ENCODE results near the gene CABP4.

CABP4 gene

DNA sequence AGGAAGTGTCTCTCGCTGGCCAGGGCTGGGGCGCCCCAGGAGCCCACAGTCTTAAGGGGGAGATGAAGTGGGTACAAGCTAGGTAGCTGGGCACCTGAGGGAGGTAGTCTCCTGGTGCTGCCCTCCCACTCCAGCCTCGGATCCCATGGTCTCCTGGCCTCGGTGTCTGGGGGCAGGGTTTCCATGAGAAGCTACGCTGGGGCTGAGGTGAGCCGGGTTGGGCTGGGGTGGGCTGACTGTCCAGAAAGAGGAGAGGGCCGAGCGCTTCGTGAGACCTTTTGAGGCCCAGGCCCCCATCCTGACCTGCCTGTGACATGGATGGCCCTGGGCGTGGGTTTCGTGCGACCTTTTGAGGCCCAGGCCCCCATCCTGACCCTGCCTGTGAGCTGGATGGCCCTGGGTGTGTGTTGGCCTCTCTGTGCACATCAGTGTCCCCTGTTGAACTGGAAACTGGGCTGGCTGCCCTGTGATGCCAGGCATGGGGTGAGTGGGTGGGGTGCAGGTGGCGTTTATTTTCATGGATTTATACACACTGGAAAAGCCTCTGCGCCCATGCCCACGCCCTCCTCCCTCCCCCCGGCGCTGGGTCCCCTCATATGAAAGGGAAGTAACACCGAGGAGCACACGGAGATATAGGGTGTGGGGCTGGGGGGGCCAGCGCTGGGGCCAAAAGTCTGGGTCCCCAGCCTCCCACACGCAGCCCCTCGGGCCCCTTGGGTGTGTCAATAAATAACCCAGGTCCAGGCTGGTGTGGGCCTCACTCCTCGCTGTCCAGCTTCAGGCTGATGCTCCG is 36.3 kb downstream of the CABP4 start:
- no peak for DNase-seq
- in situ Hi-C loops (cut with MboI; ENCODE audit: low pct_unique_long_range_greater_than_20kb, low sequenced_read_pairs): no loop called here

- in situ Hi-C loops (cut with MboI; ENCODE audit: low pct_unique_long_range_greater_than_20kb, low sequenced_read_pairs): no loop called here
- DNase-seq: no peak
Observed at GRCh38 chr11:67492069-67492727, 37.0 kb downstream of the CABP4 start.

DNA sequence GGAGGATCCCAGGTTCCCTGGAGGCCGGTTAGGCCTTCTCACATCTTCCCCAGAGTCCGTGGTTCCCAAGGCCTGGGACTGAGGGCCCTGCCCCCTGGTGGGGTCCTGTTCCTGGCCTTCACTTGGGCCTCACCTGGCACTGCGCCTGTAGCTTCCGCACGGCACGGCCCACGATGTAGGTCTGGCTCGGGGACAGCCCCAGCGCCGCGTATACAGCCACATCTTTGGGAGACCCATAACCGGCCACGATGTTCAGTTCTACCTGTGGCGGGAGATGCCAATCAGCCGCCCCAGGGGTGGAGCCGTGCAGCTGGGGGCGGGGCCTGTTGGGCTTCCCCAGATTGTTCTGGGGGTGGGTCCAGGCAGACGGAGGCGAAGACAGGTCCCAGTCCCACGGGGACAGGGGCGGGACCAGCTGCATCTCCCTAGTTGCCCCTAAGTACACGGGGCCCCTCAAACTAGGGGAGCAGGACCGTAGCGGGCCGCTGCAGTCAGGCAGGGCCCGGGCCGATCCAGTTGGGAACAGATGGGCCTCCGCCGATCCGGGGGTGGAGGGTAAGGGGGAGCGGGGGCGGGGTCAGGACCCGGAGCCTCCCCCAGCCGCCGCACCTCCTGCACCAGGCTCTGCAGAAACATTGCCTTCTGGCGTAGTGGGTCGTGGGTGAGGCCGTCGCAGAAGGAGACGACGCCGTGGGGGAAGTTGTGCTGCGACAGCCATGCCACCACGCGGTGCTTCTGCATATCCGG is 37.8 kb downstream of the CABP4 start:
- DNase-seq: no peak
- in situ Hi-C loops (cut with MboI; ENCODE audit: low pct_unique_long_range_greater_than_20kb, low sequenced_read_pairs): no loop called here

- no peak for DNase-seq
- in situ Hi-C loops (cut with MboI; ENCODE audit: low pct_unique_long_range_greater_than_20kb, low sequenced_read_pairs): no loop called here
Observed at GRCh38 chr11:67493548-67494370, 38.6 kb downstream of the CABP4 start.

GRCh38 chr11:67494371-67495233 is 39.4 kb downstream of the CABP4 start:
- no peak for DNase-seq
- in situ Hi-C loops (cut with MboI; ENCODE audit: low pct_unique_long_range_greater_than_20kb, low sequenced_read_pairs): no loop called here

GRCh38 chr11:67495234-67496005 is 40.3 kb downstream of the CABP4 start:
- DNase-seq: no peak
- in situ Hi-C loops (cut with MboI; ENCODE audit: low pct_unique_long_range_greater_than_20kb, low sequenced_read_pairs): no loop called here

DNA sequence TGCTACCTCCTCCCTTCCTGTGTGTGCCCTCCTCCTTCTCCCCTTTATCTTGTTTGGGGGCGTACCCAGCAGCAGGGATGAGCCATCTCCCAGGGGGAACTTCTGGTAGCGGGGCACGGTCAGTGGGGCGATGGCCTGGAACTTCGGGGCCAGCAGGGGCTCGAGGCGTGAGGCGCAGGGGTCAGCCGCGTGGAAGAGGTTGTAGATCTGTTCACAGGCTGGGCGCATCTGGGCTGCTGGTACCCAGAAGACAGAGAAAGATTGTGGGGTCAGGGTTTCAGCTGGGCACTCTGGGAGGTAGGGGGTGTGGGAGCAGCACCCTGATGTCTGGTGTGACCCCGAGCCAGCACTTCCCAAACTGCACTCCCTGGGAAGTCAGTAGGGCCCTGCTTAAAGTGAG is 41.0 kb downstream of the CABP4 start:
- DNase-seq: no peak
- in situ Hi-C loops (cut with MboI; ENCODE audit: low pct_unique_long_range_greater_than_20kb, low sequenced_read_pairs): no loop called here

DNA sequence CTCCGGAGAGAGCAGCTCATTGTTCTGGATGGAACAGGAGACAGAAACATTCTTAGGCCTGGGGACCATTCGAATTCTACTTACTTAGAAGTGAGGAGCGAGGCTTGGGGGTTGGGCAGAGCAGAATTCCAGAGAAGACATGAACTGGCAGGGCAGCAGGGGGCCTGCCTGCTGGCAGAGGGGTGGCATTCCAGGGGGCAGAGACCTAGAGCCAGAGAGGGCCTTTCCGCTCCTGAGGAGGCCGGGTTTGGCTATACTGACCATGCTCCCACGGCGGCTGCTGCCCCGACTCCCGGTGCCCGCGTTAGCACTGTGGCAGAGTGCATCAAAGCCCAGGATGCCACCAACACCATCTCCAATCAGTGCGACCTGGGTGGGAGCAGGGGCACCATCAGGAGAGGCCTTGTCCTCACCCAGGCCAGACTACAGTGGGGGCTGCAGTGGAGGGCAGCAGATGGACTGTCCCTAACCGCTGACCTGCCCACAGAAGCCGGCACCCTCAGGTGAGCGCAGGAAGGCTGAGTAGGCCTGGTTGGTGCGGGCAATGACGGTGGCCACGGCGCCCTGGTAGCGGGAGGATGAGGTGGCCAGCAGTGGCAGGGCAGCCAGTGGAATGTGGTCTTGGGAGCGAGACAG is 42.6 kb downstream of the CABP4 start:
- in situ Hi-C loops (cut with MboI; ENCODE audit: low pct_unique_long_range_greater_than_20kb, low sequenced_read_pairs): no loop called here
- no peak for DNase-seq

GRCh38 chr11:67498544-67498972 is 43.4 kb downstream of the CABP4 start:
- in situ Hi-C loops (cut with MboI; ENCODE audit: low pct_unique_long_range_greater_than_20kb, low sequenced_read_pairs): no loop called here
- DNase-seq: no peak

GRCh38 chr11:67499808-67500483 is 44.8 kb downstream of the CABP4 start:
- DNase-seq: no peak
- in situ Hi-C loops (cut with MboI; ENCODE audit: low pct_unique_long_range_greater_than_20kb, low sequenced_read_pairs): no loop called here

GRCh38 chr11:67500484-67500821 is 45.3 kb downstream of the CABP4 start:
- in situ Hi-C loops (cut with MboI; ENCODE audit: low pct_unique_long_range_greater_than_20kb, low sequenced_read_pairs): no loop called here

GRCh38 chr11:67500831-67501715 is 45.9 kb downstream of the CABP4 start:
- no peak for DNase-seq
- in situ Hi-C loops (cut with MboI; ENCODE audit: low pct_unique_long_range_greater_than_20kb, low sequenced_read_pairs): no loop called here

More at GRCh38 chr11:67500484-67500821, 45.3 kb downstream of the CABP4 start:
- DNase-seq: no peak

DNA sequence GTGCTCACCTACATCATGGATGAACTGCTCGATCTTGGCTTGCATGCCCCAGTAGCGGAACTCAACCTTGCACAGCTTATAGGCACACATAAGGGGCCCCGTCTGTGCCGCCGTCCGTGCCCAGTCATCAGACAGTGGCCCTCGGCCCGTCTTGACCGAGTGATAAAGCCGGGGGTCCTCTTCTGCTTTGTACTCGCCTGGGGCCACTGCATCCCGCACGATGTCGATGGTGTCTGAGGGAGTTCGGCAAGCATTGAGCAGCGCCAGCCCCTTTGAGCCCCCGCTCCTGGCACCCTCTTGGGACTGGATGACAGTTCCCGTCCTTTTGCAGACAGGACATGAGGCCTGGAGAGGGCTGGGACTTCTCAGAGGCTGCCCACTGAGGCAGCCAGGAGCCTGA is 46.7 kb downstream of the CABP4 start:
- in situ Hi-C loops (cut with MboI; ENCODE audit: low pct_unique_long_range_greater_than_20kb, low sequenced_read_pairs): no loop called here
- no peak for DNase-seq

- no peak for DNase-seq
- in situ Hi-C loops (cut with MboI; ENCODE audit: low pct_unique_long_range_greater_than_20kb, low sequenced_read_pairs): no loop called here
Observed at GRCh38 chr11:67502328-67502979, 47.3 kb downstream of the CABP4 start.

Data from KBM-7 (cell line).